Liver (tissue), 9 donors: ENCODE measurements around the gene BEND7. TPM values are rescaled to one million over a fixed set of nuclear protein-coding genes. Genes with fewer than 3 reads are reported as not detected.
A peak's percentile ranks its signal among the peaks of the same experiment; 100 is the strongest.
"Not testable (repeated sequence)": the region's sequence is repeated elsewhere in the genome, so short reads cannot be mapped to it uniquely, and the experiment has no call there.

Experiments used
- DNase-seq: peaks from one replicate; pipeline ENCODE4 v3.0.0-alpha.2; 2017; ENCODE audit warnings: low spot score
- H3K27ac ChIP-seq, 2 donors: one replicate each; pipeline ENCODE4 v1.7.0; 2013; ENCODE audit warnings: inconsistent platforms in 2 of 2, low read length in 2 of 2, control low read depth in 1 of 2, low read depth in 1 of 2, mild to moderate bottlenecking in 1 of 2
- H3K27me3 ChIP-seq, 4 donors: one replicate each; pipeline versions ENCODE4 v1.6.1 to v1.7.0; 2013; ENCODE audit warnings: low read length in 3 of 4, inconsistent platforms in 1 of 4, mild to moderate bottlenecking in 1 of 4, moderate library complexity in 1 of 4; ENCODE audit not compliant: control insufficient read depth in 4 of 4, insufficient read depth in 4 of 4
- H3K36me3 ChIP-seq, 4 donors: one replicate each; pipeline versions ENCODE4 v1.6.1 to v1.7.0; 2013; ENCODE audit warnings: low read length in 3 of 4, mild to moderate bottlenecking in 3 of 4, low read depth in 1 of 4, moderate library complexity in 1 of 4; ENCODE audit not compliant: control insufficient read depth in 4 of 4, insufficient read depth in 3 of 4
- H3K4me1 ChIP-seq, 4 donors: one replicate each; pipeline versions ENCODE4 v1.6.1 to v1.7.0; 2013; ENCODE audit warnings: low read length in 3 of 4, mild to moderate bottlenecking in 3 of 4, moderate library complexity in 1 of 4; ENCODE audit not compliant: control insufficient read depth in 4 of 4, insufficient read depth in 4 of 4
- H3K4me3 ChIP-seq, 3 donors: one replicate each; pipeline versions ENCODE4 v1.6.1 to v1.7.0; 2013; ENCODE audit warnings: low read length in 3 of 3, control low read depth in 1 of 3, low read depth in 1 of 3, mild to moderate bottlenecking in 1 of 3
- H3K9ac ChIP-seq, 2 donors: one replicate each; pipeline ENCODE4 v1.7.0; 2013; ENCODE audit warnings: low read length in 2 of 2, mild to moderate bottlenecking in 2 of 2, moderate library complexity in 2 of 2, control low read depth in 1 of 2, low read depth in 1 of 2
- H3K9me3 ChIP-seq, 4 donors: one replicate each; pipeline versions ENCODE4 v1.6.1 to v1.7.0; 2013; ENCODE audit warnings: low read length in 3 of 4; ENCODE audit not compliant: control insufficient read depth in 4 of 4
- EGR1 ChIP-seq, 2 donors: IDR thresholded peaks; 2 replicates each; pipeline ENCODE4 v1.6.1; 2016 to 2018; ENCODE audit warnings: antibody characterized with exemption in 2 of 2, low read depth in 2 of 2
- FOXA2 ChIP-seq: IDR thresholded peaks from 2 replicates; pipeline ENCODE4 v1.6.1; 2016; ENCODE audit warnings: antibody characterized with exemption
- GABPA ChIP-seq, 2 donors: IDR thresholded peaks in 1 of 2; conservative IDR thresholded peaks in 1 of 2; 2 replicates each; pipeline ENCODE4 v1.6.1; 2016; ENCODE audit warnings: antibody characterized with exemption in 2 of 2, mild to moderate bottlenecking in 1 of 2, moderate library complexity in 1 of 2
- RAD21 ChIP-seq, 2 donors: IDR thresholded peaks; 2 replicates each; pipeline ENCODE4 v1.6.1; 2016; ENCODE audit warnings: antibody characterized with exemption in 2 of 2, mild to moderate bottlenecking in 2 of 2
- RXRA ChIP-seq, 2 donors: IDR thresholded peaks; 2 replicates each; pipeline ENCODE4 v1.6.1; 2017 to 2018; ENCODE audit warnings: antibody characterized with exemption in 2 of 2, mild to moderate bottlenecking in 1 of 2
- WGBS: extraction: QIAGEN DNeasy Blood & Tissue Kit; methylation state at CpG from one replicate; pipeline ENCODE4 v1.1.7; 2013; 5-methylcytosine and 5-hydroxymethylcytosine counted together
- polyA plus RNA-seq, 2 donors: library from polyadenylated mRNA; stranded (reverse) in 1 of 2; unstranded in 1 of 2; fragments of 200-250 nt in 1 of 2; fragments of >200 nt in 1 of 2; fragmentation: Nextera tagmentation in 1 of 2; extraction: Ambion mirVana in 1 of 2; gene quantifications; one replicate each; pipeline versions ENCODE4 v1.2.1 to v1.2.3, GENCODE V29; 2013 to 2015
- total RNA-seq, 2 donors: library from RNA; depleted of rRNA; stranded (reverse); fragments of >200 nt; gene quantifications; one replicate each; pipeline ENCODE4 v1.2.3, GENCODE V29; 2014
- TF ChIP-seq, protein P1 (sequence below): IDR thresholded peaks from 2 replicates; pipeline ENCODE4 v1.6.1; 2016; ENCODE audit warnings: antibody characterized with exemption
- TF ChIP-seq, protein P2 (sequence below): fragments of 150-350 bp; IDR thresholded peaks from 2 replicates; pipeline ENCODE4 v1.5.1; 2017; ENCODE audit warnings: improper control_type of control experiment, low read depth, low read length; ENCODE audit not compliant: missing input control
- TF ChIP-seq, protein P3 (sequence below): IDR thresholded peaks from 2 replicates; pipeline ENCODE4 v1.6.1; 2016; ENCODE audit warnings: antibody characterized with exemption, mild to moderate bottlenecking
- donor health status: healthy.
- donor health status: healthy.
- donor health status: healthy.
- donor health status: healthy.
- donor health status: healthy.

The BEND7 gene
- total and polyA plus RNA-seq, 4 donors = 4.1 to 10.1 (median 5.5) TPM

DNA sequence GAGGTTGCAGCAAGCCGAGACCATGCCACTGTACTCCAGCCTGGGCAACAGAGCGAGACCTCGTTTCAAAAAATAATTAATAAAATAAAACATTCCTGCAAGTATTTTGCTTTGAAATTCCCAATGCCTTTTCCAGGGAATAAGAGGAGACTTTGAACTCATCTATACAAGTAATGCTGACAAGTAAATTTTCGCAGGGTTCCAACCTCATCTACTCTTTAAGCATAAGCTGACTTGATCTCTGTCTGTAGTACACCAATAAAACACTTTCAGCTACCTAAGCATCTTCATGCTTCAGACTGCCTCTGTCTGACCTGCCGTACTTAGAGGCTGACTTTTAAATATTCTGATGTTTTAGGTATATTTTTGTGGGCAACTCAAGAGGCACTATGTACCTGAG lies 13.7 kb upstream of the BEND7 start:
- Histone ChIP-seq H3K27ac (no peak overlapping the region), H3K4me1 (no peaks in the 10 kb centered on the region), H3K4me3 (no peak overlapping the region), H3K9me3 (no peaks in the 10 kb centered on the region), H3K9ac (no peak overlapping the region), H3K27me3 (peaks cover 0 to 2% (median 0%) of the 10 kb centered on the region in 4 donors), H3K36me3 (no peaks in the 10 kb centered on the region)
- no peak for DNase-seq
- 77% methylated on average over 5 of the region's 5 CpGs for WGBS
- TF ChIP-seq EGR1 (IDR thresholded peaks at IDR 0.05; ENCODE audit: low read depth in 2 of 2) (no peak), RXRA (IDR thresholded peaks at IDR 0.05) (no peak), FOXA2 (no peak), GABPA (IDR thresholded peaks at IDR 0.05 in 1 of 2, conservative IDR thresholded peaks at IDR 0.05 in 1 of 2) (no peak)
- TF ChIP-seq, protein P1, sequence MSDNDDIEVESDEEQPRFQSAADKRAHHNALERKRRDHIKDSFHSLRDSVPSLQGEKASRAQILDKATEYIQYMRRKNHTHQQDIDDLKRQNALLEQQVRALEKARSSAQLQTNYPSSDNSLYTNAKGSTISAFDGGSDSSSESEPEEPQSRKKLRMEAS = no peak
- TF ChIP-seq, protein P2, sequence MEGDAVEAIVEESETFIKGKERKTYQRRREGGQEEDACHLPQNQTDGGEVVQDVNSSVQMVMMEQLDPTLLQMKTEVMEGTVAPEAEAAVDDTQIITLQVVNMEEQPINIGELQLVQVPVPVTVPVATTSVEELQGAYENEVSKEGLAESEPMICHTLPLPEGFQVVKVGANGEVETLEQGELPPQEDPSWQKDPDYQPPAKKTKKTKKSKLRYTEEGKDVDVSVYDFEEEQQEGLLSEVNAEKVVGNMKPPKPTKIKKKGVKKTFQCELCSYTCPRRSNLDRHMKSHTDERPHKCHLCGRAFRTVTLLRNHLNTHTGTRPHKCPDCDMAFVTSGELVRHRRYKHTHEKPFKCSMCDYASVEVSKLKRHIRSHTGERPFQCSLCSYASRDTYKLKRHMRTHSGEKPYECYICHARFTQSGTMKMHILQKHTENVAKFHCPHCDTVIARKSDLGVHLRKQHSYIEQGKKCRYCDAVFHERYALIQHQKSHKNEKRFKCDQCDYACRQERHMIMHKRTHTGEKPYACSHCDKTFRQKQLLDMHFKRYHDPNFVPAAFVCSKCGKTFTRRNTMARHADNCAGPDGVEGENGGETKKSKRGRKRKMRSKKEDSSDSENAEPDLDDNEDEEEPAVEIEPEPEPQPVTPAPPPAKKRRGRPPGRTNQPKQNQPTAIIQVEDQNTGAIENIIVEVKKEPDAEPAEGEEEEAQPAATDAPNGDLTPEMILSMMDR = no peak
- TF ChIP-seq, protein P3, sequence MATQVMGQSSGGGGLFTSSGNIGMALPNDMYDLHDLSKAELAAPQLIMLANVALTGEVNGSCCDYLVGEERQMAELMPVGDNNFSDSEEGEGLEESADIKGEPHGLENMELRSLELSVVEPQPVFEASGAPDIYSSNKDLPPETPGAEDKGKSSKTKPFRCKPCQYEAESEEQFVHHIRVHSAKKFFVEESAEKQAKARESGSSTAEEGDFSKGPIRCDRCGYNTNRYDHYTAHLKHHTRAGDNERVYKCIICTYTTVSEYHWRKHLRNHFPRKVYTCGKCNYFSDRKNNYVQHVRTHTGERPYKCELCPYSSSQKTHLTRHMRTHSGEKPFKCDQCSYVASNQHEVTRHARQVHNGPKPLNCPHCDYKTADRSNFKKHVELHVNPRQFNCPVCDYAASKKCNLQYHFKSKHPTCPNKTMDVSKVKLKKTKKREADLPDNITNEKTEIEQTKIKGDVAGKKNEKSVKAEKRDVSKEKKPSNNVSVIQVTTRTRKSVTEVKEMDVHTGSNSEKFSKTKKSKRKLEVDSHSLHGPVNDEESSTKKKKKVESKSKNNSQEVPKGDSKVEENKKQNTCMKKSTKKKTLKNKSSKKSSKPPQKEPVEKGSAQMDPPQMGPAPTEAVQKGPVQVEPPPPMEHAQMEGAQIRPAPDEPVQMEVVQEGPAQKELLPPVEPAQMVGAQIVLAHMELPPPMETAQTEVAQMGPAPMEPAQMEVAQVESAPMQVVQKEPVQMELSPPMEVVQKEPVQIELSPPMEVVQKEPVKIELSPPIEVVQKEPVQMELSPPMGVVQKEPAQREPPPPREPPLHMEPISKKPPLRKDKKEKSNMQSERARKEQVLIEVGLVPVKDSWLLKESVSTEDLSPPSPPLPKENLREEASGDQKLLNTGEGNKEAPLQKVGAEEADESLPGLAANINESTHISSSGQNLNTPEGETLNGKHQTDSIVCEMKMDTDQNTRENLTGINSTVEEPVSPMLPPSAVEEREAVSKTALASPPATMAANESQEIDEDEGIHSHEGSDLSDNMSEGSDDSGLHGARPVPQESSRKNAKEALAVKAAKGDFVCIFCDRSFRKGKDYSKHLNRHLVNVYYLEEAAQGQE = no peak

DNA sequence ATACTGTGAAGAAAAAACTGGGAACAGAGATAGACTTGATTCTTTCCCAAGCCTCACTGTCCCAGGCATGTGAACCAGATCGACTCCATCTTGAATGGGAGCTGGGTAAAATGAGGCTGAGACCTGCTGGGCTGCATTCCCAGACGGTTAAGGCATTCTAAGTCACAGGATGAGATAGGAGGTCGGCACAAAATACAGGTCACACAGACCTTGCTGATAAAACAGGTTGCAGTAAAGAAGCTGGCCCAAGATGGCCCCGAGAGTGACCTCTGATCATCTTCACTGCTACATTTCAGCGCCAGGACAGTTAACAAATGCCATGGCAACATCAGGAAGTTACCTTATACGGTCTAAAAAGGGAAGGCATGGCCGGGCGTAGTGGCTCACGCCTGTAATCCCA lies 9.2 kb upstream of the BEND7 start:
- DNase-seq, H3K4me3 ChIP-seq, H3K9me3 ChIP-seq, H3K4me1 ChIP-seq, H3K9ac ChIP-seq, H3K27ac ChIP-seq, H3K27me3 ChIP-seq, H3K36me3 ChIP-seq: not testable (repeated sequence)
- 60% methylated on average over 9 of the region's 9 CpGs for WGBS

DNA sequence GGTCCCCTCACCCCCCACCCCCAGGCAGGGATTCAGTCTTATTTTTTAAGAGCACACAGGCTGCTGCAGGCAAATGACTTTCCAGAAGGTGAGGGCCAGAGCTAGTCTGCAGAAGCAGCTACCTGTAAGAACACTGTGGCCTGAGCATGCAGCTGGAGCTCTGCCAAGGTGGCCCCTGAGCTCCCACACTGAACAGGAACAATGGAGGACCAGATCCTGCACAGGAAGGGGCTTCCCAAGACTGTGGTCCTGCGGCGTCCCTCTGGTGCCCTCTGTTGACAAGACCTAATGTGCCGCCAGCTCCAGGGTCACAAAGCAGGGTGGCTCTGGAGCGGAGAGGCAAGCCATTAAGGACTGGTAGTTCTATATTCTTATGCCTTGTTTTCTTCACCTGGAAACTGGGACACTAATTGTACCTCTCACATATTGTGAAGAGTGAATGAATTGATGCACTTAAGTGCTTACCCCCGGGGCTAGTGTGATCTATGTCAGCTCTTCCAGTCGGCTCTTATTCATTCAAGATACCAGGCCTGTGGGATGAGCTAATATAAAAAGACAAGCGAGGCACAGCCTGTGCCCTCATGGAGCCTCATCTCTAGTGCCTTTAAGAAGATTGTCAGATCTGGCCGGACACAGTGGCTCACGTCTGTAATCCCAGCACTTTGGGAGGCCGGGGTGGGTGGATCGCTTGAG lies 8.0 kb upstream of the BEND7 start:
- no peaks in the 10 kb centered on the region for H3K36me3 ChIP-seq

More for the DNA sequence above, 8.0 kb upstream of the BEND7 start:
- WGBS = 60% methylated on average over 11 of the region's 11 CpGs
- H3K4me1 ChIP-seq = peaks cover 0 to 1% (median 0%) of the 10 kb centered on the region in 4 donors
- H3K27me3 ChIP-seq = peaks cover 0 to 2% (median 0%) of the 10 kb centered on the region in 4 donors
- TF ChIP-seq, protein P2 = peak; percentile 51
- TF ChIP-seq, protein P1 = no peak
- TF ChIP-seq RAD21 (IDR thresholded peaks at IDR 0.05) = peak; percentile 76 to 78
- H3K9ac ChIP-seq = no peak overlapping the region
- H3K9me3 ChIP-seq = no peaks in the 10 kb centered on the region
- H3K27ac ChIP-seq = no peak overlapping the region
- peak; percentile 56 for DNase-seq
- no peak overlapping the region for H3K4me3 ChIP-seq
